H1 (cell line): ENCODE results near the gene LAMA4. TPM values are rescaled to one million over a fixed set of nuclear protein-coding genes. Genes with fewer than 3 reads are reported as not detected.

ENCODE experiments used
- CTCF ChIA-PET: fragments of 300-600 bp; sonication (Branson Sonifier 250); formaldehyde crosslinking; loops from one replicate; lab custom pipeline; 2021; ENCODE audit not compliant: partially characterized antibody; lab: Charles Lee
- POLR2A ChIA-PET: fragments of 300-600 bp; sonication (Branson Sonifier 250); formaldehyde crosslinking; loops from one replicate; lab custom pipeline; 2021; ENCODE audit warnings: inconsistent platforms; ENCODE audit not compliant: partially characterized antibody; lab: Charles Lee
- DNase-seq, 2 experiments: peaks; one replicate each; pipeline versions ENCODE4 v3.0.0 to v3.0.0-alpha.2; 2010 to 2022; ENCODE audit warnings: low spot score in 2 of 2, low read depth in 1 of 2, mixed read lengths in 1 of 2
- FAIRE-seq: peaks from 2 replicates; lab custom pipeline; 2011; peaks lifted over from hg19 to GRCh38; lab: Jason Lieb, UNC
- H2AFZ ChIP-seq: 2 replicates; pipeline ENCODE4 v1.8.1; 2012; ENCODE audit warnings: low read length, inconsistent platforms
- H2AK5ac ChIP-seq: 2 replicates; pipeline ENCODE4 v1.6.1; 2013; ENCODE audit warnings: low read depth, low read length
- H2BK120ac ChIP-seq: replicated peaks from 2 replicates; pipeline ENCODE3; 2013; ENCODE audit warnings: low read depth, low read length, inconsistent platforms
- H2BK12ac ChIP-seq: 2 replicates; pipeline ENCODE4 v1.6.1; 2013; ENCODE audit warnings: low read depth, low read length
- H2BK15ac ChIP-seq: 2 replicates; pipeline ENCODE4 v1.6.1; 2013; ENCODE audit warnings: low read length
- H2BK20ac ChIP-seq: 2 replicates; pipeline ENCODE4 v1.6.1; 2013; ENCODE audit warnings: low read length
- H2BK5ac ChIP-seq: 2 replicates; pipeline ENCODE4 v1.6.1; 2013; ENCODE audit warnings: low read depth, low read length
- H3K14ac ChIP-seq: 2 replicates; pipeline ENCODE4 v1.6.1; 2013; ENCODE audit warnings: inconsistent platforms; ENCODE audit not compliant: insufficient read length
- H3K18ac ChIP-seq: 2 replicates; pipeline ENCODE4 v1.6.1; 2013; ENCODE audit warnings: low read length; ENCODE audit errors: extremely low read depth
- H3K23ac ChIP-seq: 2 replicates; pipeline ENCODE4 v1.6.1; 2013; ENCODE audit warnings: inconsistent platforms; ENCODE audit not compliant: insufficient read length
- H3K23me2 ChIP-seq: 2 replicates; pipeline ENCODE4 v1.6.1; 2013; ENCODE audit warnings: low read depth, low read length
- H3K27ac ChIP-seq: 2 replicates; pipeline ENCODE4 v1.6.1; 2011; ENCODE audit warnings: low read depth, low read length, inconsistent platforms
- H3K27me3 ChIP-seq, 4 experiments: replicated peaks in 1 of 4; 1 replicate in 1 of 4; 2 replicates in 3 of 4; pipeline versions ENCODE4 v1.6.1 to v1.8.1; 2011 to 2013; ENCODE audit warnings: low read length in 3 of 4, mild to moderate bottlenecking in 3 of 4, inconsistent platforms in 2 of 4, mixed read lengths in 2 of 4, moderate library complexity in 1 of 4; ENCODE audit not compliant: control insufficient read depth in 3 of 4, insufficient read depth in 3 of 4; ENCODE audit errors: extremely low read depth in 1 of 4
- H3K36me3 ChIP-seq, 4 experiments: 2 replicates each; pipeline versions ENCODE4 v1.6.1 to v1.8.1; 2011 to 2013; ENCODE audit warnings: mild to moderate bottlenecking in 4 of 4, low read length in 3 of 4, moderate library complexity in 2 of 4, control low read depth in 1 of 4, inconsistent platforms in 1 of 4; ENCODE audit not compliant: insufficient read depth in 4 of 4, control insufficient read depth in 2 of 4
- H3K4ac ChIP-seq: replicated peaks from 2 replicates; pipeline ENCODE3; 2013; ENCODE audit warnings: low read length, low read depth, mixed read lengths, inconsistent platforms; ENCODE audit not compliant: insufficient read length
- H3K4me1 ChIP-seq, 4 experiments: replicated peaks in 1 of 4; 1 replicate in 1 of 4; 2 replicates in 3 of 4; pipeline versions ENCODE4 v1.6.1 to v1.8.1; 2011 to 2013; ENCODE audit warnings: low read length in 3 of 4, inconsistent platforms in 2 of 4, mixed read lengths in 1 of 4; ENCODE audit not compliant: insufficient read depth in 4 of 4, control insufficient read depth in 3 of 4
- H3K4me2 ChIP-seq, 2 experiments: 2 replicates each; pipeline versions ENCODE4 v1.6.1 to v1.8.1; 2011 to 2013; ENCODE audit warnings: low read depth in 2 of 2, low read length in 2 of 2, control low read depth in 1 of 2, inconsistent platforms in 1 of 2, mild to moderate bottlenecking in 1 of 2; ENCODE audit not compliant: insufficient read depth in 1 of 2
- H3K4me3 ChIP-seq, 4 experiments: fragments of 200-600, 300-600 bp in 1 of 4; sonication (generic), shearing (Covaris generic), sonication (Bioruptor Twin) in 1 of 4; 2 replicates each; pipeline versions ENCODE4 v1.5.1 to v1.8.1; 2011 to 2016; ENCODE audit warnings: low read length in 4 of 4, low read depth in 3 of 4, control low read depth in 2 of 4, inconsistent platforms in 2 of 4, mild to moderate bottlenecking in 2 of 4, mixed read lengths in 1 of 4, moderate library complexity in 1 of 4; ENCODE audit not compliant: insufficient read depth in 2 of 4; ENCODE audit errors: extremely low read depth in 1 of 4
- H3K56ac ChIP-seq: replicated peaks from 2 replicates; pipeline ENCODE3; 2013; ENCODE audit warnings: low read depth, mild to moderate bottlenecking, mixed read lengths, low read length, inconsistent platforms; ENCODE audit not compliant: insufficient read length
- H3K79me1 ChIP-seq: 2 replicates; pipeline ENCODE4 v1.6.1; 2013; ENCODE audit warnings: low read depth, low read length, control low read depth
- H3K79me2 ChIP-seq, 2 experiments: 2 replicates each; pipeline versions ENCODE4 v1.6.1 to v1.8.1; 2012 to 2013; ENCODE audit warnings: low read length in 2 of 2, mild to moderate bottlenecking in 2 of 2, inconsistent platforms in 1 of 2; ENCODE audit not compliant: insufficient read depth in 2 of 2, control insufficient read depth in 1 of 2
- H3K9ac ChIP-seq, 4 experiments: replicated peaks in 1 of 4; 1 replicate in 1 of 4; 2 replicates in 3 of 4; pipeline versions ENCODE4 v1.6.1 to v1.8.1; 2011 to 2013; ENCODE audit warnings: low read depth in 3 of 4, low read length in 3 of 4, control low read depth in 2 of 4, mild to moderate bottlenecking in 2 of 4, moderate library complexity in 2 of 4, inconsistent platforms in 1 of 4; ENCODE audit errors: extremely low read depth in 1 of 4
- H3K9me3 ChIP-seq, 2 experiments: 2 replicates each; pipeline versions ENCODE4 v1.6.1 to v1.8.1; 2012 to 2013; ENCODE audit warnings: mild to moderate bottlenecking in 2 of 2, moderate library complexity in 2 of 2, control low read depth in 1 of 2, inconsistent platforms in 1 of 2, low read depth in 1 of 2, low read length in 1 of 2, mixed read lengths in 1 of 2; ENCODE audit not compliant: insufficient read depth in 2 of 2
- H4K20me1 ChIP-seq, 2 experiments: replicated peaks in 1 of 2; 2 replicates each; pipeline versions ENCODE3 to v1.8.1; 2011 to 2013; ENCODE audit warnings: inconsistent platforms in 2 of 2, low read length in 2 of 2, mild to moderate bottlenecking in 1 of 2; ENCODE audit not compliant: insufficient read depth in 2 of 2, control insufficient read depth in 1 of 2
- H4K5ac ChIP-seq: 2 replicates; pipeline ENCODE4 v1.6.1; 2013; ENCODE audit warnings: low read length, low read depth, mixed read lengths, inconsistent platforms; ENCODE audit not compliant: insufficient read length
- H4K8ac ChIP-seq: 2 replicates; pipeline ENCODE4 v1.8.0; 2013; ENCODE audit warnings: mild to moderate bottlenecking, moderate library complexity, low read length, inconsistent platforms; ENCODE audit not compliant: insufficient read depth; ENCODE audit errors: extremely low read depth
- H4K91ac ChIP-seq: replicated peaks from 2 replicates; pipeline ENCODE3; 2013; ENCODE audit warnings: low read length, mixed read lengths, inconsistent platforms; ENCODE audit not compliant: insufficient read length
- BRCA1 ChIP-seq: IDR thresholded peaks from 2 replicates; pipeline ENCODE4 v1.6.1; 2012; ENCODE audit warnings: low read depth, low read length, improper control_type of control experiment
- EP300 ChIP-seq, 2 experiments: IDR thresholded peaks; 1 replicate in 1 of 2; 2 replicates in 1 of 2; pipeline ENCODE4 v1.6.1; 2011 to 2012; ENCODE audit warnings: low read depth in 2 of 2, low read length in 2 of 2, mild to moderate bottlenecking in 2 of 2, borderline replicate concordance in 1 of 2, inconsistent platforms in 1 of 2, moderate library complexity in 1 of 2
- FOSL1 ChIP-seq: IDR thresholded peaks from 2 replicates; pipeline ENCODE4 v1.6.1; 2011; ENCODE audit warnings: mild to moderate bottlenecking, low read depth, low read length, moderate library complexity; ENCODE audit not compliant: insufficient read depth
- JUND ChIP-seq: IDR thresholded peaks from 2 replicates; pipeline ENCODE4 v1.6.1; 2011; ENCODE audit warnings: mild to moderate bottlenecking, improper control_type of control experiment, low read length
- MAFK ChIP-seq: IDR thresholded peaks from 2 replicates; pipeline ENCODE4 v1.6.1; 2012; ENCODE audit warnings: low read depth, mild to moderate bottlenecking, improper control_type of control experiment, low read length
- NANOG ChIP-seq: IDR thresholded peaks from 2 replicates; pipeline ENCODE4 v1.6.1; 2011; ENCODE audit warnings: low read length, low read depth, mild to moderate bottlenecking, inconsistent platforms; ENCODE audit not compliant: insufficient read depth, poor library complexity, severe bottlenecking
- RAD21 ChIP-seq, 2 experiments: IDR thresholded peaks in 1 of 2; conservative IDR thresholded peaks in 1 of 2; 2 replicates each; pipeline ENCODE4 v1.6.1; 2011; ENCODE audit warnings: low read depth in 2 of 2, low read length in 2 of 2, improper control_type of control experiment in 1 of 2, inconsistent platforms in 1 of 2, mild to moderate bottlenecking in 1 of 2, moderate library complexity in 1 of 2
- SIX5 ChIP-seq: IDR thresholded peaks from 2 replicates; pipeline ENCODE4 v1.6.1; 2011; ENCODE audit warnings: mild to moderate bottlenecking, low read depth, low read length
- SP2 ChIP-seq: IDR thresholded peaks from 2 replicates; pipeline ENCODE4 v1.6.1; 2012; ENCODE audit warnings: mild to moderate bottlenecking, low read length, inconsistent platforms
- SP4 ChIP-seq: IDR thresholded peaks from 2 replicates; pipeline ENCODE4 v1.6.1; 2012; ENCODE audit warnings: low read length, inconsistent platforms
- TBP ChIP-seq: IDR thresholded peaks from 2 replicates; pipeline ENCODE4 v1.6.1; 2011; ENCODE audit warnings: low read depth, low read length, improper control_type of control experiment
- TCF12 ChIP-seq: IDR thresholded peaks from 2 replicates; pipeline ENCODE4 v1.6.1; 2011; ENCODE audit warnings: low read depth, mild to moderate bottlenecking, low read length
- WGBS, 2 experiments: shearing (Covaris generic) in 1 of 2; methylation state at CpG; one replicate each; pipeline versions ENCODE4 v1.1.6 to v1.1.7; 2013 to 2015; ENCODE audit warnings: low lambda C conversion rate in 2 of 2, mixed read lengths in 2 of 2, inconsistent platforms in 1 of 2, low coverage in 1 of 2, missing lambda C conversion rate in 1 of 2; ENCODE audit not compliant: insufficient replicate concordance in 2 of 2, insufficient coverage in 1 of 2, insufficient read length in 1 of 2; ENCODE audit errors: extremely low coverage in 1 of 2, missing lambda C conversion rate in 1 of 2; 5-methylcytosine and 5-hydroxymethylcytosine counted together
- polyA plus RNA-seq, 7 experiments: library from polyadenylated mRNA; depleted of rRNA in 3 of 7; stranded (reverse) in 5 of 7; unstranded in 2 of 7; fragments of >200 nt in 5 of 7; fragments of 200-250 nt in 2 of 7; gene quantifications; 1 replicate in 5 of 7; 2 replicates in 1 of 7; 4 replicates in 1 of 7; pipeline versions ENCODE4 v1.2.1 to v1.2.3, GENCODE V29; 2011 to 2013; ENCODE audit warnings: missing spikeins in 2 of 7, mixed read lengths in 2 of 7
- total RNA-seq: library from RNA; stranded (reverse); fragmentation: NEBNext Ultra II Directional; extraction: Animal tissue kit (Norgen Biotek cat#: 25700); gene quantifications from 2 replicates; pipeline ENCODE4 v1.2.1, GENCODE V29; 2021
- TF ChIP-seq, protein P1 (sequence below): IDR thresholded peaks from 2 replicates; pipeline ENCODE4 v1.6.1; 2011; ENCODE audit warnings: low read depth, mild to moderate bottlenecking, low read length; ENCODE audit not compliant: insufficient read depth

Gene LAMA4
- total and polyA plus RNA-seq, 2 of the 8 experiments (the other 6 are each of a cell fraction or from before 2014, with no cell fraction given): 0.95 to 1.5 TPM

DNA sequence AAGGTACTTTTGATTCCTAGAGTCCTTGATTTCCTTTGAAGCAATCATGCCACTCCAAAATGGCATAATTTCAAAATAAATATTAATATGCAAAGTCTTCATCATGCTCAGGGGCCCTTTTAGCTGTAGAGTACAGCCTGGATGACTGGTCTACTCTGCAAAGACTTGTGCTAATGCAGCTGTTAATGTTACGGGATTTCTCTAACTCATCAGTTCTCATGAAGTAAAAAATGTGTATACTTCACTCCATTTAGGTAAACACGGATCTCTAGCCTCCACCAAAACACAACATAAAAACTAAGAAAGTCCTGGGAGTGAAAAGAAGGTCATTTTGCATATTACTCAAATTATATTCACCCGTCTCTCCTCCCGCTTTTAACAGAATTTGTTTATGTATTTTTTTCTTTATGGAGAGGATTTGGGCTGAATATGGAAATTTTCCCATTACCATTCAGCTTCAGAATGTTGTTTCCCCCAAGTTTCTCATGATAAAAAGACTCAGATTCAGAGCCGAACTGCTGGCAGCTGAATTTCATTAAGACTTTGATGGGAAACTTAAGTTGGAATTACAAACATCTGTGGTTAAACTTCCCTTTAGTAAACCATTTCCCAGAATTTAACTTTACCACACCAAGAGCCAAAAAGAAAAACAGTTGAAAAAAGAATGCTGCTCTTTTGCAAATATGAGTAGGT is 8.7 kb downstream of the LAMA4 start:
- POLR2A ChIA-PET: no interaction called here
- 71% methylated on average over 5 of the region's 5 CpGs; no CpG with 5 or more reads in 1 of the 2 experiments for WGBS, 2 experiments
- H3K27ac ChIP-seq: no peak overlapping the region
- TF ChIP-seq BRCA1 (no peak), TBP (no peak), EP300 (IDR thresholded peaks at IDR 0.05; ENCODE audit: borderline replicate concordance in 1 of 2, low read depth in 2 of 2, low read length in 2 of 2) (no peak), SIX5 (no peak), MAFK (no peak), JUND (no peak), SP2 (no peak), RAD21 (IDR thresholded peaks at IDR 0.05 in 1 of 2, conservative IDR thresholded peaks at IDR 0.05 in 1 of 2; ENCODE audit: low read depth in 2 of 2, low read length in 2 of 2) (no peak), FOSL1 (no peak), TCF12 (no peak), SP4 (no peak), NANOG (no peak)
- TF ChIP-seq, protein P1, sequence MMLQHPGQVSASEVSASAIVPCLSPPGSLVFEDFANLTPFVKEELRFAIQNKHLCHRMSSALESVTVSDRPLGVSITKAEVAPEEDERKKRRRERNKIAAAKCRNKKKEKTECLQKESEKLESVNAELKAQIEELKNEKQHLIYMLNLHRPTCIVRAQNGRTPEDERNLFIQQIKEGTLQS: no peak

More for the DNA sequence above, 8.7 kb downstream of the LAMA4 start:
- no peak overlapping the region for H2BK15ac ChIP-seq
- peaks cover 0 to 7% (median 3%) of the 10 kb centered on the region in 4 experiments; a peak in 4 of 7 replicates for H3K4me1 ChIP-seq
- no peak overlapping the region for H3K4me2 ChIP-seq
- no peak overlapping the region for H3K14ac ChIP-seq
- H2AK5ac ChIP-seq: no peak overlapping the region
- H3K36me3 ChIP-seq: no peaks in the 10 kb centered on the region
- H3K23me2 ChIP-seq: no peaks in the 10 kb centered on the region
- no peak overlapping the region for H4K91ac ChIP-seq
- H3K9ac ChIP-seq: no peak overlapping the region
- H3K9me3 ChIP-seq: no peaks in the 10 kb centered on the region
- CTCF ChIA-PET: interaction anchor here (0.8 to 3.0 kb wide), 3 partner anchors 23 to 66 kb away, joined by 3 to 10 read pairs (median 8); no protein-coding TSS in a partner anchor
- DNase-seq: no peak
- H4K5ac ChIP-seq: no peak overlapping the region
- H3K79me1 ChIP-seq: no peaks in the 10 kb centered on the region
- no peak overlapping the region for H3K4me3 ChIP-seq
- H2BK5ac ChIP-seq: no peak overlapping the region
- H3K23ac ChIP-seq: no peak overlapping the region
- H2BK120ac ChIP-seq: no peak overlapping the region
- no peak overlapping the region for H2AFZ ChIP-seq
- no peaks in the 10 kb centered on the region for H4K20me1 ChIP-seq
- no peak overlapping the region for H2BK20ac ChIP-seq
- H3K56ac ChIP-seq: no peak overlapping the region
- no peak overlapping the region for H4K8ac ChIP-seq
- no peaks in the 10 kb centered on the region for H3K27me3 ChIP-seq
- H3K18ac ChIP-seq: no peak overlapping the region
- H2BK12ac ChIP-seq: no peak overlapping the region
- H3K4ac ChIP-seq: no peak overlapping the region
- no peak for FAIRE-seq
- H3K79me2 ChIP-seq: no peaks in the 10 kb centered on the region
